DMS79 (cell line): ENCODE results near the gene GPHB5.
"Not testable (repeated sequence)": the region's sequence is repeated elsewhere in the genome, so short reads cannot be mapped to it uniquely, and the experiment has no call there.

Source experiments
- DNase-seq: peaks from one replicate; lab custom pipeline; 2025; lab: John Stamatoyannopoulos, UW

GPHB5 gene

GRCh38 chr14:63318835-63319234 is at the start of gene GPHB5:
GPHB5 (minus strand) TSS chr14:63318935; CDS start chr14:63317849, 1,086 bp downstream.
- no peak for DNase-seq

- DNase-seq, result no peak
Measured at GRCh38 chr14:63367742-63368364, 49.1 kb upstream of the GPHB5 start.

- DNase-seq, result no peak
Measured at GRCh38 chr14:63362389-63362819, 43.7 kb upstream of the GPHB5 start.

- DNase-seq, result no peak
Measured at GRCh38 chr14:63361790-63362189, 43.1 kb upstream of the GPHB5 start.

GRCh38 chr14:63357841-63358240 is 39.1 kb upstream of the GPHB5 start:
- no peak for DNase-seq

GRCh38 chr14:63345826-63346225 is 27.1 kb upstream of the GPHB5 start:
- DNase-seq, result no peak

GRCh38 chr14:63344336-63344735 is 25.6 kb upstream of the GPHB5 start:
- no peak for DNase-seq

GRCh38 chr14:63343878-63344277 is 25.1 kb upstream of the GPHB5 start:
- DNase-seq, result no peak

GRCh38 chr14:63342371-63342770 is 23.6 kb upstream of the GPHB5 start:
- DNase-seq, result no peak

- DNase-seq, result no peak
Measured at GRCh38 chr14:63328787-63329737, 10.3 kb upstream of the GPHB5 start.

GRCh38 chr14:63326840-63327239 is 8.1 kb upstream of the GPHB5 start:
- no peak for DNase-seq

GRCh38 chr14:63322897-63323573 is 4.3 kb upstream of the GPHB5 start:
- DNase-seq, result no peak

GRCh38 chr14:63322472-63322871 is 3.7 kb upstream of the GPHB5 start:
- DNase-seq, result no peak

GRCh38 chr14:63308723-63309317 is 9.9 kb downstream of the GPHB5 start:
- DNase-seq, result no peak

GRCh38 chr14:63304429-63304828 is 14.3 kb downstream of the GPHB5 start:
- not testable (repeated sequence) for DNase-seq

GRCh38 chr14:63301891-63302534 is 16.7 kb downstream of the GPHB5 start:
- no peak for DNase-seq

GRCh38 chr14:63300854-63301253 is 17.9 kb downstream of the GPHB5 start:
- no peak for DNase-seq

GRCh38 chr14:63299351-63300110 is 19.2 kb downstream of the GPHB5 start:
- no peak for DNase-seq

GRCh38 chr14:63297372-63298063 is 21.2 kb downstream of the GPHB5 start:
- no peak for DNase-seq

- no peak for DNase-seq
Measured at GRCh38 chr14:63296060-63296563, 22.6 kb downstream of the GPHB5 start.
